WERI-Rb-1 (cell line): ENCODE results near the gene DCHS2.
"Not testable (repeated sequence)": the region's sequence is repeated elsewhere in the genome, so short reads cannot be mapped to it uniquely, and the experiment has no call there.

Experiments used
- DNase-seq: peaks from one replicate; pipeline ENCODE4 v3.0.0-alpha.2; 2020
- H3K27ac ChIP-seq: fragments of 250-450 bp; sonication (Bioruptor Pico); 2 replicates; pipeline ENCODE4 v1.5.1; 2020; ENCODE audit warnings: mild to moderate bottlenecking, moderate library complexity
- H3K27me3 ChIP-seq: fragments of 250-450 bp; sonication (Bioruptor Pico); 2 replicates; pipeline ENCODE4 v1.5.1; 2021; ENCODE audit warnings: mild to moderate bottlenecking, low read depth, moderate library complexity; ENCODE audit not compliant: insufficient read depth, severe bottlenecking
- H3K36me3 ChIP-seq: fragments of 250-450 bp; sonication (Bioruptor Pico); 2 replicates; pipeline ENCODE4 v1.5.1; 2020; ENCODE audit warnings: mild to moderate bottlenecking, moderate library complexity
- H3K4me3 ChIP-seq: 2 replicates; pipeline ENCODE4 v1.5.1; 2011; ENCODE audit warnings: low read depth, mild to moderate bottlenecking, control low read depth, low read length
- H3K9me3 ChIP-seq: fragments of 250-450 bp; sonication (Bioruptor Pico); 2 replicates; pipeline ENCODE4 v1.5.1; 2021; ENCODE audit warnings: mild to moderate bottlenecking, moderate library complexity; ENCODE audit not compliant: severe bottlenecking
- TF ChIP-seq, protein P1 (sequence below): IDR thresholded peaks from 2 replicates; pipeline ENCODE4 v1.5.1; 2011; ENCODE audit warnings: low read depth, mild to moderate bottlenecking, control low read depth, inconsistent platforms, low read length

The DCHS2 gene

DNA sequence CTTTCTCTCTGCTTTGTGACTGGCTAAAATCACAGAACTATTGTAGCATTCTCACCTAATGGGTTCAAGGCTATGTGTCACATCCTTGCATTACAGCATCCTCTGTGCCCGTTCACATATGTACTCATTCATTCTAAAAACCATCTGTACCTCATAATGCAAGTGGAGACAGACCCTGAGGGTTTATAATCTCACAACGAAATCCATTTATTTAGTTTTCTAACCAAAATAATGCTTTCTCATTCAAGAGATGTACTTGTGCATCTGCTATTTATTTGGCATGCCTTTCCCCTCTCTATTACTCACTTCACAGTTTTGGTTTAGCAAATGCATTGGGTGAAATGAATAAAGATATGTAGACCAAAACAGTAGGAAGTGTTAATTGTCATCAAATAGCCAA is 261.5 kb downstream of the DCHS2 start:
- Histone ChIP-seq H3K27me3 (peaks cover 16% of the 10 kb centered on the region), H3K9me3 (no peaks in the 10 kb centered on the region), H3K27ac (no peak overlapping the region), H3K4me3 (no peak overlapping the region), H3K36me3 (no peaks in the 10 kb centered on the region)
- TF ChIP-seq, protein P1, sequence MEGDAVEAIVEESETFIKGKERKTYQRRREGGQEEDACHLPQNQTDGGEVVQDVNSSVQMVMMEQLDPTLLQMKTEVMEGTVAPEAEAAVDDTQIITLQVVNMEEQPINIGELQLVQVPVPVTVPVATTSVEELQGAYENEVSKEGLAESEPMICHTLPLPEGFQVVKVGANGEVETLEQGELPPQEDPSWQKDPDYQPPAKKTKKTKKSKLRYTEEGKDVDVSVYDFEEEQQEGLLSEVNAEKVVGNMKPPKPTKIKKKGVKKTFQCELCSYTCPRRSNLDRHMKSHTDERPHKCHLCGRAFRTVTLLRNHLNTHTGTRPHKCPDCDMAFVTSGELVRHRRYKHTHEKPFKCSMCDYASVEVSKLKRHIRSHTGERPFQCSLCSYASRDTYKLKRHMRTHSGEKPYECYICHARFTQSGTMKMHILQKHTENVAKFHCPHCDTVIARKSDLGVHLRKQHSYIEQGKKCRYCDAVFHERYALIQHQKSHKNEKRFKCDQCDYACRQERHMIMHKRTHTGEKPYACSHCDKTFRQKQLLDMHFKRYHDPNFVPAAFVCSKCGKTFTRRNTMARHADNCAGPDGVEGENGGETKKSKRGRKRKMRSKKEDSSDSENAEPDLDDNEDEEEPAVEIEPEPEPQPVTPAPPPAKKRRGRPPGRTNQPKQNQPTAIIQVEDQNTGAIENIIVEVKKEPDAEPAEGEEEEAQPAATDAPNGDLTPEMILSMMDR = no peak
- DNase-seq = no peak

DNA sequence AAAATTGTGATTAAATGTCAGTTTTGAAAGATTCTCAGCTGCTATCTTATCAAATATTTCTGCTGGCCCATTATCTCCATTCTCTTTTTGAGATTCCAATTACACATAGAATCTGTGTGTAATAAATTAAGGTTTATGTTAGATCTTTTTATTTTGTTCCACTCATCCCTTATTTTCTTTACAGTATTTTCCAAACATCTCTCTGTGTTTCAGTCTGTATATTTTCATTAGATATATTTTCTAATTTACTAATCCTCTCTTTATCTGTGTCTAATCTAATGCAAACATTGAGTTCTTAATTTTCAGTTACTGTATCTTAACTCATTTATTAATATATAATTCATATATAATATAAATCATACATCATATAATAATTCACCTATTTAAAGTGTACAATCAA is 268.7 kb downstream of the DCHS2 start:
- Histone ChIP-seq H3K27ac (no peak overlapping the region), H3K9me3 (peaks cover 10% of the 10 kb centered on the region), H3K27me3 (no peaks in the 10 kb centered on the region), H3K4me3 (no peak overlapping the region), H3K36me3 (no peaks in the 10 kb centered on the region)
- TF ChIP-seq, protein P1 = no peak
- DNase-seq = no peak

DNA sequence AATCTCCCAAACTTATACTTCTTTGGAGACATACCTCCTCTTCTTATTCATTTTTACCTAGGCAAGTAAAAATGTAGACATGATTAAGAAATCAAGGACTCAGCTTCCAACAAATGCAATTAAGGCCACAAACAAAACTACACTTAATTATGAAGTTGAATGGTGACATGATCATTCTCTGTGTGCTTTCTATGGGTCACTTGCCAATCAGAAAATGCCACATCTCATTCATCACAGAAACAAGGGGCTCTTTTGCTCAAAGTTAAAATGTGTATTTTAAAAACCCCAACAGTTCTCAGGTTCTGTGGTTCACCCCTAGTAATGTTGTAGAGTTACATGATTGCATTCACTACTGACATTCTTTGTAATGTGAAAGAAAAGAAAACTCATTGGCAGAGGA is 273.5 kb downstream of the DCHS2 start:
- Histone ChIP-seq H3K27ac (no peak overlapping the region), H3K9me3 (peaks cover 4% of the 10 kb centered on the region), H3K36me3 (no peaks in the 10 kb centered on the region), H3K4me3 (no peak overlapping the region), H3K27me3 (no peaks in the 10 kb centered on the region)
- TF ChIP-seq, protein P1 = no peak
- DNase-seq = no peak

DNA sequence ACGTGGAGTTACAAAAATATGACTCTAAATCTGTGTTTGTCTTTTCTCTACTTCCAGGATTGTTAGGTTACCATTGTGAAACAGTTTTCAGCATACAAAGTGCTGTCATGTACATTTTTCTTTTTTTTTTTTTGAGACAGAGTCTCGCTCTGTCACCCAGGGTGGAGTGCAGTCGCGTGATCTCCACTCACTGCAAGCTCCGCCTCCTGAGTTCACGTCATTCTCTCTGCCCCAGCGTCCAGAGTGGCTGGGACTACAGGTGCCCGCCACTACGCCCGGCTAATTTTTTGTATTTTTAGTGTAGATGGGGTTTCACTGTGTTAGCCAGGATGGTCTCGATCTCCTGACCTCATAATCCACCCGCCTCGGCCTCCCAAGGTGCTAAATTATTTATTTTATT is 274.2 kb downstream of the DCHS2 start:
- not testable (repeated sequence) for H3K4me3 ChIP-seq, H3K9me3 ChIP-seq, H3K27me3 ChIP-seq, H3K36me3 ChIP-seq, H3K27ac ChIP-seq, DNase-seq

DNA sequence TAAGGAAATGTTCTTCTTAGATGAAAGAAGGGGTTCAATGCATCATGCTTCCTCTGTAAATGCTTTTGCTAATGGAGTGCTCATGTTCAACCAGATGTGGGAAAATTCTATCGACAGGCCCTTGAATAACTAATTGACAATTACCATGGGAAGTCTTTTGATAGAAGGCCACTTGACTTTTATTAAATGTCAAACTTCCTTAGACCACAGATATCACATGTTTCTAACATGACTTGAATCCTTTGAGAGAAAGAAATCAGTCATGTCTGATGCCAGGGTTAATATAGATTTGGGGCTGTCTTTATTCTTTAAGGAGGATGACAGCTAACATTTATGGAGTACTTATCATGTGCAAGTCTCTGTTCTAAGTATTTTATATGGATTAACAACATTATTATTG is 280.1 kb downstream of the DCHS2 start:
- no peak for DNase-seq
- no peak overlapping the region for H3K4me3 ChIP-seq
- H3K27ac ChIP-seq = no peak overlapping the region
- no peaks in the 10 kb centered on the region for H3K36me3 ChIP-seq
- TF ChIP-seq, protein P1 = no peak
- no peaks in the 10 kb centered on the region for H3K27me3 ChIP-seq
- no peaks in the 10 kb centered on the region for H3K9me3 ChIP-seq

DNA sequence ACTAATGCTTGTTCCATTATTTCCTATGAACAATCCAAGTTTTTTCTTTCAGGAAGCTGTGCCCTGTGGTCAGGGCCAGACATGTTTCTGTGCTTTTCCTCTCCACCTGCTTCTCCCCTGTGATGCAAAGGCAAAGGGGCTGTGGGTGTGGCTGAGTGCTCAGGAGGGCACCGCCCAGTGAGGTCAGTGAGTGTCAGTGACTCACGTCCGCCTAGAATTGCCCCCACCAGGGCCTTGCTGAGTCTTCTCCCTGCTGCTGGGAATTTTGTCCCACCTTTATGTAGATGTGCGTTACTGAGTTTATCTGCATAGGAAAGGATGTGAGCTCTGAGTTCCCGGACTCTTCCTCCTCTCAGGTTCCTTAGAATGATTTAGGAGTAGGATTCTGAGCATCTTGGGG is 283.2 kb downstream of the DCHS2 start:
- no peak overlapping the region for H3K4me3 ChIP-seq

More for the DNA sequence above, 283.2 kb downstream of the DCHS2 start:
- TF ChIP-seq, protein P1 = no peak
- no peaks in the 10 kb centered on the region for H3K9me3 ChIP-seq
- no peak overlapping the region for H3K27ac ChIP-seq
- DNase-seq = no peak
- no peaks in the 10 kb centered on the region for H3K27me3 ChIP-seq
- H3K36me3 ChIP-seq = no peaks in the 10 kb centered on the region
